ENCODE data around the gene GPR107. TPM values are rescaled to one million over a fixed set of nuclear protein-coding genes. Genes with fewer than 3 reads are reported as not detected.

GPR107 gene
- total and polyA plus RNA-seq, 3 donors from 2014 or later, result 41.1 to 53.4 (median 49.1) TPM

GRCh38 chr9:130027533-130028365, 26.0 kb upstream of the GPR107 start:
- intact Hi-C loops (cut with DNase I; ENCODE audit: low total_unique reads), result no loop called here
- no peak for TF ChIP-seq POLR2A (IDR thresholded peaks at IDR 0.05)
- TF ChIP-seq CTCF (IDR thresholded peaks at IDR 0.05), result no peak
- DNase-seq, result no peak
- peaks cover 13% of the 10 kb centered on the region for H3K4me1 ChIP-seq
- WGBS, 2 donors, result 86 to 90% methylated on average over 9 of the region's 9 CpGs
- peak overlapping the region in 1 of 2 donors; percentile 26 for H3K27ac ChIP-seq
- H3K9me3 ChIP-seq, result no peaks in the 10 kb centered on the region
- no peaks in the 10 kb centered on the region for H3K27me3 ChIP-seq
- no peaks in the 10 kb centered on the region for H3K36me3 ChIP-seq (ENCODE audit: low read depth, missing control alignments)
- no peak overlapping the region for H3K4me3 ChIP-seq

GRCh38 chr9:130028493-130029222, 25.0 kb upstream of the GPR107 start:
- Histone ChIP-seq H3K27me3 (no peaks in the 10 kb centered on the region), H3K4me1 (peaks cover 13% of the 10 kb centered on the region), H3K36me3 (ENCODE audit: low read depth, missing control alignments) (no peaks in the 10 kb centered on the region), H3K27ac (no peak overlapping the region), H3K4me3 (no peak overlapping the region), H3K9me3 (no peaks in the 10 kb centered on the region)
- WGBS, 2 donors, result 81% methylated on average over 6 of the region's 6 CpGs
- no peak for DNase-seq
- intact Hi-C loops (cut with DNase I; ENCODE audit: low total_unique reads), result no loop called here
- TF ChIP-seq CTCF (IDR thresholded peaks at IDR 0.05) (no peak), POLR2A (IDR thresholded peaks at IDR 0.05) (no peak)

GRCh38 chr9:130029223-130029973, 24.3 kb upstream of the GPR107 start:
- H3K4me1 ChIP-seq, result peaks cover 15% of the 10 kb centered on the region
- H3K27ac ChIP-seq, result no peak overlapping the region
- intact Hi-C loops (cut with DNase I; ENCODE audit: low total_unique reads), result no loop called here
- H3K9me3 ChIP-seq, result no peaks in the 10 kb centered on the region
- no peaks in the 10 kb centered on the region for H3K27me3 ChIP-seq
- no peak for TF ChIP-seq POLR2A (IDR thresholded peaks at IDR 0.05)
- TF ChIP-seq CTCF (IDR thresholded peaks at IDR 0.05), result no peak
- no peak overlapping the region for H3K4me3 ChIP-seq
- H3K36me3 ChIP-seq (ENCODE audit: low read depth, missing control alignments), result no peaks in the 10 kb centered on the region
- DNase-seq, result no peak
- WGBS, 2 donors, result 78 to 85% methylated on average over 10 of the region's 10 CpGs

- TF ChIP-seq POLR2A (IDR thresholded peaks at IDR 0.05) (no peak), CTCF (IDR thresholded peaks at IDR 0.05) (no peak)
- intact Hi-C loops (cut with DNase I; ENCODE audit: low total_unique reads), result no loop called here
- WGBS, 2 donors, result 84 to 92% methylated on average over 3 of the region's 3 CpGs
Observed at GRCh38 chr9:130030651-130031127, 23.0 kb upstream of the GPR107 start.

More at GRCh38 chr9:130030651-130031127, 23.0 kb upstream of the GPR107 start:
- H3K27me3 ChIP-seq, result no peaks in the 10 kb centered on the region
- no peak for DNase-seq
- no peak overlapping the region for H3K27ac ChIP-seq
- no peak overlapping the region for H3K4me3 ChIP-seq
- H3K9me3 ChIP-seq, result no peaks in the 10 kb centered on the region
- peaks cover 16% of the 10 kb centered on the region for H3K4me1 ChIP-seq
- no peaks in the 10 kb centered on the region for H3K36me3 ChIP-seq (ENCODE audit: low read depth, missing control alignments)
